ENCODE results near the gene SYPL2.
A peak's percentile ranks its signal among the peaks of the same experiment; 100 is the strongest.

The SYPL2 gene

GRCh38 chr1:109502364-109502851 is 36.1 kb downstream of the SYPL2 start:
- Mint-ChIP-seq H3K9me3 (no peaks in the 10 kb centered on the region), H3K27ac (peak overlapping the region; percentile 95), H3K27me3 (peaks cover 2% of the 10 kb centered on the region), H3K36me3 (peaks cover 54% of the 10 kb centered on the region), H3K4me1 (peaks cover 85% of the 10 kb centered on the region), H3K4me3 (peak overlapping the region; percentile 74)
- peak; percentile 78 for DNase-seq
- CTCF ChIA-PET = interaction anchor here (1.0 to 37.4 kb wide), 6 partner anchors 9 to 264 kb away, joined by 3 to 1080 read pairs (median 3); partner anchors contain the start of genes CYB561D1 and GPR61

- CTCF ChIA-PET = interaction anchor here (0.6 to 37.4 kb wide), 3 partner anchors 11 to 226 kb away, joined by 3 to 1080 read pairs (median 112); partner anchors contain the start of genes CYB561D1 and GPR61
- H3K27me3 Mint-ChIP-seq = peaks cover 11% of the 10 kb centered on the region
- DNase-seq = no peak
- peak overlapping the region; percentile 73 for H3K4me3 Mint-ChIP-seq
- peak overlapping the region; percentile 81 for H3K27ac Mint-ChIP-seq
- H3K36me3 Mint-ChIP-seq = peaks cover 53% of the 10 kb centered on the region
- H3K4me1 Mint-ChIP-seq = peaks cover 84% of the 10 kb centered on the region
- H3K9me3 Mint-ChIP-seq = no peaks in the 10 kb centered on the region
These were observed 37.6 kb downstream of the SYPL2 start for GRCh38 chr1:109503935-109504334.

- peaks cover 46% of the 10 kb centered on the region for H3K36me3 Mint-ChIP-seq
- H3K27me3 Mint-ChIP-seq = peaks cover 17% of the 10 kb centered on the region
- no peak overlapping the region for H3K27ac Mint-ChIP-seq
- peaks cover 80% of the 10 kb centered on the region for H3K4me1 Mint-ChIP-seq
- DNase-seq = no peak
- CTCF ChIA-PET = interaction anchor here (9.0 to 37.4 kb wide), 2 partner anchors 12 to 27 kb away, joined by 112 to 1080 read pairs; partner anchors contain the start of genes CYB561D1 and GPR61
- peak overlapping the region; percentile 44 for H3K4me3 Mint-ChIP-seq
- no peaks in the 10 kb centered on the region for H3K9me3 Mint-ChIP-seq
These were observed 38.6 kb downstream of the SYPL2 start for GRCh38 chr1:109504974-109505373.

- peak overlapping the region; percentile 89 for H3K4me3 Mint-ChIP-seq
- CTCF ChIA-PET = interaction anchor here (4.0 to 37.4 kb wide), 3 partner anchors 8 to 24 kb away, joined by 11 to 1080 read pairs (median 112); partner anchors contain the start of genes CYB561D1 and GPR61
- peaks cover 28% of the 10 kb centered on the region for H3K36me3 Mint-ChIP-seq
- no peaks in the 10 kb centered on the region for H3K9me3 Mint-ChIP-seq
- H3K27me3 Mint-ChIP-seq = peaks cover 34% of the 10 kb centered on the region
- H3K4me1 Mint-ChIP-seq = peaks cover 66% of the 10 kb centered on the region
- no peak for DNase-seq
- H3K27ac Mint-ChIP-seq = no peak overlapping the region
These were observed 41.9 kb downstream of the SYPL2 start for GRCh38 chr1:109508001-109508872.

- peaks cover 27% of the 10 kb centered on the region for H3K36me3 Mint-ChIP-seq
- peaks cover 61% of the 10 kb centered on the region for H3K4me1 Mint-ChIP-seq
These were observed 42.5 kb downstream of the SYPL2 start for GRCh38 chr1:109508873-109509175.

GRCh38 chr1:109509176-109510134 is 43.1 kb downstream of the SYPL2 start, which contains the start of gene AMIGO1:
Gene AMIGO1 (minus strand): TSS chr1:109509727. CDS start chr1:109508912, 815 bp downstream.
- Mint-ChIP-seq H3K4me1 (peaks cover 56% of the 10 kb centered on the region), H3K27me3 (peaks cover 34% of the 10 kb centered on the region), H3K36me3 (peaks cover 24% of the 10 kb centered on the region), H3K27ac (peak within 1 kb of the TSS; percentile 67), H3K9me3 (no peaks in the 10 kb centered on the region), H3K4me3 (peak within 1 kb of the TSS; percentile 89)
- peak; percentile 70 for DNase-seq
- CTCF ChIA-PET = interaction anchor here (4.0 to 37.4 kb wide), 3 partner anchors 9 to 22 kb away, joined by 11 to 1080 read pairs (median 112); partner anchors contain the start of genes CYB561D1 and GPR61

More at GRCh38 chr1:109508873-109509175, 42.5 kb downstream of the SYPL2 start:
- CTCF ChIA-PET = interaction anchor here (4.0 to 37.4 kb wide), 3 partner anchors 9 to 23 kb away, joined by 11 to 1080 read pairs (median 112); partner anchors contain the start of genes CYB561D1 and GPR61
- no peak for DNase-seq
- H3K27ac Mint-ChIP-seq = peak overlapping the region; percentile 67
- H3K27me3 Mint-ChIP-seq = peaks cover 34% of the 10 kb centered on the region
- peak overlapping the region; percentile 89 for H3K4me3 Mint-ChIP-seq
- H3K9me3 Mint-ChIP-seq = no peaks in the 10 kb centered on the region

- H3K9me3 Mint-ChIP-seq = no peaks in the 10 kb centered on the region
- H3K4me3 Mint-ChIP-seq = no peak overlapping the region
- H3K36me3 Mint-ChIP-seq = peaks cover 7% of the 10 kb centered on the region
- DNase-seq = no peak
- peaks cover 34% of the 10 kb centered on the region for H3K27me3 Mint-ChIP-seq
- CTCF ChIA-PET = interaction anchor here (1.4 to 37.4 kb wide), 2 partner anchors 19 kb away, joined by 7 to 1080 read pairs; partner anchors contain the start of genes CYB561D1 and GPR61
- peaks cover 38% of the 10 kb centered on the region for H3K4me1 Mint-ChIP-seq
- no peak overlapping the region for H3K27ac Mint-ChIP-seq
These were observed 46.9 kb downstream of the SYPL2 start for GRCh38 chr1:109513110-109513710.

- Mint-ChIP-seq H3K27me3 (peaks cover 22% of the 10 kb centered on the region), H3K4me1 (peaks cover 26% of the 10 kb centered on the region), H3K4me3 (no peak overlapping the region), H3K9me3 (no peaks in the 10 kb centered on the region), H3K36me3 (no peaks in the 10 kb centered on the region), H3K27ac (no peak overlapping the region)
- CTCF ChIA-PET = interaction anchor here (0.8 to 37.4 kb wide), 4 partner anchors 15 to 24 kb away, joined by 3 to 1080 read pairs (median 16); partner anchors contain the start of gene GPR61
- DNase-seq = no peak
These were observed 48.5 kb downstream of the SYPL2 start for GRCh38 chr1:109514846-109515245.

- CTCF ChIA-PET = interaction anchor here (1.4 to 37.4 kb wide), 4 partner anchors 14 to 23 kb away, joined by 3 to 1080 read pairs (median 10); partner anchors contain the start of genes CYB561D1 and GPR61
- DNase-seq = no peak
- no peak overlapping the region for H3K27ac Mint-ChIP-seq
- no peaks in the 10 kb centered on the region for H3K36me3 Mint-ChIP-seq
- H3K9me3 Mint-ChIP-seq = no peaks in the 10 kb centered on the region
- peaks cover 8% of the 10 kb centered on the region for H3K4me1 Mint-ChIP-seq
- no peak overlapping the region for H3K4me3 Mint-ChIP-seq
- peaks cover 23% of the 10 kb centered on the region for H3K27me3 Mint-ChIP-seq
These were observed 50.5 kb downstream of the SYPL2 start for GRCh38 chr1:109516872-109517271.

- CTCF ChIA-PET = interaction anchor here (0.9 to 37.4 kb wide), 2 partner anchors 15 to 24 kb away, joined by 4 to 1080 read pairs; partner anchors contain the start of gene GPR61
- H3K9me3 Mint-ChIP-seq = no peaks in the 10 kb centered on the region
These were observed 51.0 kb downstream of the SYPL2 start for GRCh38 chr1:109517337-109517736.

GRCh38 chr1:109521002-109521951 is 54.9 kb downstream of the SYPL2 start:
- H3K4me1 Mint-ChIP-seq = no peaks in the 10 kb centered on the region
- CTCF ChIA-PET = interaction anchor here (1.1 to 21.5 kb wide), 5 partner anchors 11 to 258 kb away, joined by 5 to 1080 read pairs (median 9); partner anchors contain the start of genes AMIGO1, ATXN7L2 and CYB561D1
- H3K36me3 Mint-ChIP-seq = no peaks in the 10 kb centered on the region
- no peaks in the 10 kb centered on the region for H3K9me3 Mint-ChIP-seq
- no peak for DNase-seq
- no peak overlapping the region for H3K4me3 Mint-ChIP-seq
- H3K27ac Mint-ChIP-seq = no peak overlapping the region
- H3K27me3 Mint-ChIP-seq = peaks cover 34% of the 10 kb centered on the region

More at GRCh38 chr1:109517337-109517736, 51.0 kb downstream of the SYPL2 start:
- Mint-ChIP-seq H3K4me3 (no peak overlapping the region), H3K36me3 (no peaks in the 10 kb centered on the region), H3K27me3 (peaks cover 27% of the 10 kb centered on the region), H3K27ac (no peak overlapping the region), H3K4me1 (peaks cover 6% of the 10 kb centered on the region)
- no peak for DNase-seq

GRCh38 chr1:109522026-109522425 is 55.7 kb downstream of the SYPL2 start:
- Mint-ChIP-seq H3K36me3 (no peaks in the 10 kb centered on the region), H3K4me3 (no peak overlapping the region), H3K27me3 (peaks cover 37% of the 10 kb centered on the region), H3K4me1 (no peaks in the 10 kb centered on the region), H3K27ac (no peak overlapping the region), H3K9me3 (no peaks in the 10 kb centered on the region)
- CTCF ChIA-PET = interaction anchor here (2.6 to 21.5 kb wide), 2 partner anchors 10 to 22 kb away, joined by 13 to 1080 read pairs; partner anchors contain the start of genes AMIGO1, ATXN7L2 and CYB561D1
- DNase-seq = no peak
